Measurements from ENCODE around the gene NTSR1. TPM values are rescaled to one million over a fixed set of nuclear protein-coding genes. Genes with fewer than 3 reads are reported as not detected.

The NTSR1 gene
- total RNA-seq, 1 donor from 2014 or later: not detected

GRCh38 chr20:62765432-62766070 lies 56.9 kb downstream of the NTSR1 start:
- Mint-ChIP-seq H3K27ac (ENCODE audit: unreplicated experiment) (no peak overlapping the region), H3K27me3 (ENCODE audit: low read depth) (peaks cover 4% of the 10 kb centered on the region), H3K36me3 (ENCODE audit: low read depth) (no peaks in the 10 kb centered on the region), H3K9me3 (no peaks in the 10 kb centered on the region), H3K4me3 (no peak overlapping the region), H3K4me1 (peaks cover 14% of the 10 kb centered on the region)
- no peak for DNase-seq (ENCODE audit: low read depth, low spot score)
- no peak for TF ChIP-seq CTCF (conservative IDR thresholded peaks at IDR 0.05)

DNA sequence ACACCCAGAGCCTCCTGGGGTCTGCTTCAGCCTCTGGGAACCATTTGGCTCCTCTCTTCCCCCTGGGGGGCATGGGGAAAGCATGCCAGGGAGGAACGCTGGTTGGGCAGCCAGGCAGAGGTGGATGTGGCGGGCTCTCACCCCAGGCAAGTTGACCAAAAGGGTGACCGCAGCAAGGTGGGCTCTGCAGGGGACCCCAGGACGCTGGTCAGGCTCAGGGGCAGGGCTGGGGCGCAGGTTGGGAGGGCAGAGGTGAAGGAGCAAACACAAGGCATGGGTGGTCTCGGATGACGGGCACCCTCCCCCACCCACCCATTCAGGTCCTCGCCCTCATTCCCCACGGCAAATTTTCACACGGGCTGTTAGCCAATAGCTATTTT lies 57.4 kb downstream of the NTSR1 start:
- Mint-ChIP-seq H3K4me3 (no peak overlapping the region), H3K27ac (ENCODE audit: unreplicated experiment) (no peak overlapping the region), H3K36me3 (ENCODE audit: low read depth) (no peaks in the 10 kb centered on the region), H3K9me3 (no peaks in the 10 kb centered on the region), H3K4me1 (peaks cover 14% of the 10 kb centered on the region), H3K27me3 (ENCODE audit: low read depth) (peaks cover 4% of the 10 kb centered on the region)
- no peak for TF ChIP-seq CTCF (conservative IDR thresholded peaks at IDR 0.05)
- no peak for DNase-seq (ENCODE audit: low read depth, low spot score)

DNA sequence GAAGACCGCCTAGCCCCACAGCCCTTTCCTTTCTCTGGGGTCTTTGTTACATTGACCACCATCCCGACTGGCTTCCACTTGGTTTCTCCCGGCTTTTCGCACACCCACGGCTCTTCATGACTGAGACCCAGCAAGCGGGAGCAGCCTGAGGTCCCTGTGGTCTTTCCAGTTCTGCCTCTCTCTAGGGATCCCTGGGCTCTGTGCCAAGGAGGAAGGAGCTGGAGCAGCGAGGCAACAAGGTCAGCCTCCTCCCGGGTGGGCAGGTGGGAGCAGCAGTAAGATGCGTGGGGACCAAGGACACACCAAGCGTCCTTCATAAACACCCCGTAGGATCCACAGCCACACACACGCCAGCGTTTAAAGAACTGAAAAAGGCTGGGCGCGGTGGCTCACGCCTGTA lies 58.1 kb downstream of the NTSR1 start:
- Mint-ChIP-seq H3K4me1 (peaks cover 14% of the 10 kb centered on the region), H3K4me3 (no peak overlapping the region), H3K9me3 (no peaks in the 10 kb centered on the region), H3K27ac (ENCODE audit: unreplicated experiment) (no peak overlapping the region), H3K36me3 (ENCODE audit: low read depth) (no peaks in the 10 kb centered on the region), H3K27me3 (ENCODE audit: low read depth) (peaks cover 4% of the 10 kb centered on the region)
- DNase-seq (ENCODE audit: low read depth, low spot score): no peak
- no peak for TF ChIP-seq CTCF (conservative IDR thresholded peaks at IDR 0.05)

DNA sequence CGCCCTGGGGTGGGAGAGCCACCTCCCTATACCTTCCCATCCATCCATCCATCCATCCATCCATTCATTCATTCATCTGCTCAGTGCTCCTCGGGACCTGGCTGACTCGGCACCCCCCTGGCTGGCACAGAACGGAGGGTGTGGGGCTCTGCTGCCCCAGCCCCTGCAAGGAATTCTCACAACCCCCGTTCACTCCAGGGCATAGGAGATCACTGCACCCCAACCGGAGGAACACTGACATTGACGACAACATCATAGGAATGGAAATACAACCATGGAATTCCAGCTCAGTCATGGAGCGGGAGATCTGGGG lies 59.6 kb downstream of the NTSR1 start:
- H3K9me3 Mint-ChIP-seq: no peaks in the 10 kb centered on the region
- no peak overlapping the region for H3K4me3 Mint-ChIP-seq
- H3K4me1 Mint-ChIP-seq: peaks cover 24% of the 10 kb centered on the region
- no peak overlapping the region for H3K27ac Mint-ChIP-seq (ENCODE audit: unreplicated experiment)
- no peaks in the 10 kb centered on the region for H3K36me3 Mint-ChIP-seq (ENCODE audit: low read depth)
- no peak for DNase-seq (ENCODE audit: low read depth, low spot score)
- no peak for TF ChIP-seq CTCF (conservative IDR thresholded peaks at IDR 0.05)
- H3K27me3 Mint-ChIP-seq (ENCODE audit: low read depth): peaks cover 4% of the 10 kb centered on the region

DNA sequence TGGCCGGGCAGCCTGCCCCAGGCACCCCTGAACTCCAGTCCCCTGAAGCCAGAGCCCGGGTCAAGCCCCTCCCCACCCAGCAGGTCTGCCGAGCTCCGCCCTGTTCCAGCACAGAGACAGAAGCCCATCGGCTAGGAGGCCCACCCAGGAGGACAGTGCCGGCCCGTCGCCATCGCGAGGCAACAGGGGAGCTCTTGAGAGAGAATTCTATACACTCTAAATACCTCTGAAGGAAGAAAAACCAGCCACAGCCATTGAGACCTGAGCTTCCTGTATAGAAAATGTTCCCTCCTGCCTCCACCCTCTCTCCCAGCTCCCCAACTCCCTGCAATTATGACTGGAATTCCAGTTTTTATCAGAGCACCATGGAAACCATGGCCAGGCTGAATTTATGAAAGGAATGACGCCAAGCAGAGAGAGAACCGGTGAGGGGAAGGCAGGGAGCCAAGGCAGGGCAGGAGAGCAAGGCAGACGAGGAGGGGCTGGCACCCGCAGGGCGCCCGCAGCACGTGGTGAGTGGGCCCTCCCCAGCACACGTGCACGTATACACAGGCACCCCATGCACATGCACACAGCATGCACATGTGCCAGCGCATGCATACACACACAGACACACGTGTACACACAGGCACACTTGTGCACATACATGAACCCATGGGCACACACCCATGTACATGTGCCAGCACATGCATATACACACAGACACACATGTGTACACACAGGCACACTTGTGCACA lies 60.1 kb downstream of the NTSR1 start:
- Mint-ChIP-seq H3K27ac (ENCODE audit: unreplicated experiment) (no peak overlapping the region), H3K4me3 (no peak overlapping the region)

More for the DNA sequence above, 60.1 kb downstream of the NTSR1 start:
- Mint-ChIP-seq H3K4me1 (peaks cover 28% of the 10 kb centered on the region), H3K9me3 (no peaks in the 10 kb centered on the region), H3K27me3 (ENCODE audit: low read depth) (peaks cover 4% of the 10 kb centered on the region), H3K36me3 (ENCODE audit: low read depth) (no peaks in the 10 kb centered on the region)
- TF ChIP-seq CTCF (conservative IDR thresholded peaks at IDR 0.05): no peak
- no peak for DNase-seq (ENCODE audit: low read depth, low spot score)
